HCT116 (cell line): ENCODE results near the gene TP53AIP1.

Source experiments
- CTCF ChIP-seq, 3 experiments: fragments of 200-600 bp in 1 of 3; sonication (generic) in 1 of 3; IDR thresholded peaks in 2 of 3; conservative IDR thresholded peaks in 1 of 3; 2 replicates each; pipeline ENCODE4 v1.5.1; 2012 to 2017; ENCODE audit warnings: low read depth in 2 of 3, low read length in 2 of 3, antibody characterized with exemption in 1 of 3, borderline replicate concordance in 1 of 3, control low read depth in 1 of 3, mild to moderate bottlenecking in 1 of 3, mixed read lengths in 1 of 3, mixed run types in 1 of 3, moderate library complexity in 1 of 3; ENCODE audit not compliant: insufficient read depth in 1 of 3
- EZH2 ChIP-seq: fragments of 200-600 bp; sonication (generic); IDR thresholded peaks from 2 replicates; pipeline ENCODE4 v1.6.1; 2017; ENCODE audit warnings: antibody characterized with exemption, mixed run types
- EZH2phosphoT487 ChIP-seq: fragments of 200-600 bp; IDR thresholded peaks from 2 replicates; pipeline ENCODE4 v1.6.1; 2018; ENCODE audit warnings: antibody characterized with exemption, borderline replicate concordance
- POLR2A ChIP-seq: IDR thresholded peaks from 2 replicates; pipeline ENCODE4 v1.7.0; 2011; ENCODE audit warnings: borderline replicate concordance; ENCODE audit not compliant: insufficient read depth, insufficient read length; ENCODE audit errors: extremely low read depth
- RAD21 ChIP-seq: IDR thresholded peaks from 2 replicates; pipeline ENCODE4 v1.6.1; 2012; ENCODE audit warnings: low read depth, mild to moderate bottlenecking
- SRF ChIP-seq: IDR thresholded peaks from 2 replicates; pipeline ENCODE4 v1.6.1; 2012; ENCODE audit warnings: low read depth
- ZNF274 ChIP-seq: fragments of 200-500 bp; sonication (Bioruptor generic); IDR thresholded peaks from 2 replicates; pipeline ENCODE4 v1.6.1; 2014; ENCODE audit warnings: mild to moderate bottlenecking, low read depth, low read length, inconsistent platforms

- TF ChIP-seq CTCF (IDR thresholded peaks at IDR 0.05 in 2 of 3, conservative IDR thresholded peaks at IDR 0.05 in 1 of 3; ENCODE audit: borderline replicate concordance in 1 of 3, insufficient read depth in 1 of 3, low read depth in 2 of 3, low read length in 2 of 3), result no peak
- no peak for TF ChIP-seq EZH2
- no peak for TF ChIP-seq POLR2A
- TF ChIP-seq SRF, result no peak
- no peak for TF ChIP-seq EZH2phosphoT487
- TF ChIP-seq ZNF274, result no peak
- no peak for TF ChIP-seq RAD21
These were observed 33.1 kb downstream of the TP53AIP1 start for GRCh38 chr11:128909438-128910125.
